GM21526 (cell line): ENCODE measurements around the gene TCF12.

Source experiments
- ATAC-seq: cut with Tn5 transposase; IDR thresholded peaks from one replicate; pipeline ENCODE4 v1.9.1; 2021; ENCODE audit warnings: moderate library complexity; ENCODE audit not compliant: unreplicated experiment, low FRiP score

Gene TCF12

DNA sequence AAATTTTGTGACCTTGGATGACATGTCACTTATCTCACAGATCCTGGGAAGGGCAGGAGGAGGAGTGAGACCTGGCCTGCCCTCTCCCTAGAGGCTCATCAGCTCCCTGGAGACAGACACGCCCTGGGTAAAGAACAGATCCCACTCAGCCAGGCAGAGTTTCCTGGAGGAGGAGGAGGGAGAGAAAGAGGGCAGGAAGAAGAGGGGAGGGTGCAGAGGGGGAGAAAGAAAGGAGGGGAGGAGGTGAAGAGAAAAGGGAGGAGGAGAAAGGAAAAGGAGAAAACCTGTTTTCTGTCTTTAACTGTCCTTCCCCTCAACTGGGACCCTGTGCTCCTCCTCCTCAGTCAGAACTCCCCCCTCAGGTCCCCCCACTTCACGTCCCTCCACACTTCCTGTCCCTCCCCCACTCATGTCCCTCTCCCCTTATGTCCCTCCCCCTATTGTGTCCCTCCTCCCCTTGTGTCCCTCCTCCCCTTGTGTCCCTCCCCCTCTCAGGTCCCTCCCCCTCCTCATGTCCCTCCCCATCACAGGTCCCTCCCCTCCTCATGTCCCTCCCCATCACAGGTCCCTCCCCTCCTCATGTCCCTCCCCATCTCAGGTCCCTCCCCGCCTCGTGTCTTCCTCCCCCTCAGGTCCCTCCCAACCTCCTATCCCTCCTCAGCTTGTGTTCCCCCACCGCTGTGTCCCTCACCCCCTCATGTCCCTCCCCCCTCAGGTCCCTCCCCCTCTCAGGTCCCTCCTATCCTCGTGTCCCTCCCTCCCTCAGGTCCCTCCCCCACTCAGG, 405.6 kb downstream of the TCF12 start:
- no peak for ATAC-seq

DNA sequence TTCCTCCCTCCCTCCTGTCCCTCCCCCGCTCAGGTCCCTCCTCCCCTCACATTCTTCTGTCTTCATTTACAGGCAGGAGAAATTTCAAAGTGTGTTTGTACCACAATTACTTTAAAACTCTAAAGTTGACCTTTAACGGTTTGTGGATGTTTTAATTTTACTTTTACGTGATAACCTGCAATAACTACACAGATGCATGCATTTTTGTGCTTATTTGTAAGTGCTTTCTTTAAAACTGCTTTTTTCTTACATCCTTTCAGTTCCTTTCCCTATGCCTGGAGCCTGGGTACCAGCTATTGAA, 406.1 kb downstream of the TCF12 start:
- ATAC-seq = no peak

DNA sequence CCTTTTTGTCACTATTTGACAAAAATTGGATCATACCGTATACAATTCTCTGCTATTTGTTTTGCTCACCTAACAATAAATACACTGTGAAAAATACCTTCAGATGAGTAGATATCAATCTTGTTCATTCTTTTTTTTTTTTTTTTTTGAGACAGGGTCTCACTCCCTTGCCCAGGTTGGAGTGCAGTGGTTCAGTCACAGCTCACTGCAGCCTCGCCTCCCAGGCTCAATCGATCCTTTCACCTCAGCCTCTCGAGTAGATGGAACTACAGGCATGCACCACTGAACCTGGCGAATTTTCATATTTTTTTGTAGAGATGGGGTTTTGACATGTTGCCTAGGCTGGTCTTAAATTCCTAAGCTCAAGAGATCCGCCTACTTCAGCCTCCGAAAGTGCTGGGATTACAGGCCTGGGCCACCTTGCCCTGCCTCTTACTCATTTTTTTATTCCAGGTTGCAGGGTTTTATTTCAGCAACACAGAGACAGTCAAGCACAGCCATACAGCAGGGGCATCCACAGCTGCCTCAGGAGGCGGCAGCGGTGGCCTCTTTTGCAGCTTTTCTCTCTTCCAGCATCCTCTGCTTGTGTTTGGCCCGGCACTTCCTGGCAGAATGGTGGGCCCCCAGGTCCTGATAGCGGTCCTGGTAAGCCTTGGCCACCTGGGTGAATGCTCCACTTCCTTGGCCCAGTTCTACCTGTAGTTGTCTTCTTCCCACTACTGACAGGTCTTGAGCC, 406.7 kb downstream of the TCF12 start:
- no peak for ATAC-seq

DNA sequence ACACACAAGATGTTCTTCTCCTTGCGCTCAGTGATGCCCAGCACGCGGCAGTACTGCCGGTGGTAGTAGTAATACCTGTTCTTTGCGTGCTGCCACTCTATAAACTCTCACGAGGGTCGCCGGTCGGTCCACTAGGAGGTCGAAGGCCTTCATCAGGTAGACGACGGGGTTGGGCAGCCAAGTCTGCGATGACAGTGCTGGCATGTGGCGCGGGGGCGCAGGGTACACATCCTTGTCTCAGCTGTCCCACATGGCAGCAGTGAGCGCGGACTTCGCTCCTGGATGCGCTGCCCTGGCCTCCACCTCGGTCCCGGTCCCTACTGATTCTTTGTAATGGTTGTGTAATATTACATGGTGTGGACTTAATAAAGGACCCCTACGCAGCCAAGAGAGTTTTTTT, 407.8 kb downstream of the TCF12 start:
- ATAC-seq = no peak

DNA sequence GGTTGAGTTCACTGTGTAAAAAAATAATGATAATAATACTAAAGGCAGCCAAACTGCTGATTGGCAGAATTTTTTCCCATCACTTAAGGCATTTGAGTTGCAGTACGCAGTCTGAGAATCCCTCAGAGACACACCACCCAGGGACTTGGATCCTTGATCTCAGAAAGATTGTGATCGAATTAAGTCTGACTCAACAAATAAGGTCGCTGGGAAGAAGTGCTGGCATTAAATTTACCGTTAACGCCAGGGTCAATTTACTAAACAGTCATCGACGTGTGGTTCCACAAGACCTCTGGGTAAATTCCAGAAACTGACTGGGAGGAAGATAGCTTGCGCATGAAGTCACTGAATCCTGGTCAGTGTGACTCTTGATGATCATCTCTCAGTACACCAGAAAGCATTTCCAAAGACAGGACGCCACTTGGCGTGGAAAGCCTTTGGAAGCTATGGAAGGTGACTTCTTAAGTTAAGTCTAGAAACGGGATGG, 409.6 kb downstream of the TCF12 start:
- no peak for ATAC-seq

DNA sequence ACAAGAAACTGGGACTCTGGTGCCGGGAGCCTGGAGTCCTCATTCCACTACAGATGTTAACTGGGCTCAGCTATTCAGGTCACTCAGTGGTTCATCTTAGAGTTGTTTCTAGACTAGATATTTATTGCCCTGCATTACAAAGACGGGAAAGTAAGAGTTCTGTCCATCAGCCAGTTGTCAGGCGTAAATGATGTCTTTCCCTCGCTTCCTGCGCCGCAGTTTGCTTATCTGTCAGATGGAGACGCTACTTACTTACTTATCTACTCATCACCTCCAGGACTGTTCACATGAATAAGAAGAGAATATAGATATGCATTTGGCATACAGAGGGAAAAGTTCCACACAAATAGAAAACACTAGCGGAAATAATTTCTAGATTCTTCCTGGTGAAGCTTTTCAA, 410.0 kb downstream of the TCF12 start:
- no peak for ATAC-seq

DNA sequence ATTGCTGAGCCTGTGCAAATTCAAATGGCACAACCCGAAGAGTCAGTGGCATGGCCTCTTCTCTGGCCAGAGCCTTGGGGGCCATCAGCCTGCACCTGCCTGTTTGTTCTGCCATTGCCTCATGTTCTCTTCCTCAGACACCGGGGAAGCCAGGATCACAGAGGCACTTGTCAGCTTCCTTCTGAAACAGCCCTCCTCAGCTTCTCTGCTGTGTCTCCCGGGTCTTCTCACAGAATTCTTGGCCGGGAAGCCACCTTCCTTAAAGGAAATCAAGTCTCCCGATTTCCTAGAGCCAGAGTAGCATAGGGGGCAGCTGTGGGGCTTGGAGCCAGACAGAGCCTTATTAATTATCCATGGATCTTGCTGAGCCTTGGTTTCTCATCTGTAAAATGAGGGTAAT, 410.5 kb downstream of the TCF12 start:
- no peak for ATAC-seq

DNA sequence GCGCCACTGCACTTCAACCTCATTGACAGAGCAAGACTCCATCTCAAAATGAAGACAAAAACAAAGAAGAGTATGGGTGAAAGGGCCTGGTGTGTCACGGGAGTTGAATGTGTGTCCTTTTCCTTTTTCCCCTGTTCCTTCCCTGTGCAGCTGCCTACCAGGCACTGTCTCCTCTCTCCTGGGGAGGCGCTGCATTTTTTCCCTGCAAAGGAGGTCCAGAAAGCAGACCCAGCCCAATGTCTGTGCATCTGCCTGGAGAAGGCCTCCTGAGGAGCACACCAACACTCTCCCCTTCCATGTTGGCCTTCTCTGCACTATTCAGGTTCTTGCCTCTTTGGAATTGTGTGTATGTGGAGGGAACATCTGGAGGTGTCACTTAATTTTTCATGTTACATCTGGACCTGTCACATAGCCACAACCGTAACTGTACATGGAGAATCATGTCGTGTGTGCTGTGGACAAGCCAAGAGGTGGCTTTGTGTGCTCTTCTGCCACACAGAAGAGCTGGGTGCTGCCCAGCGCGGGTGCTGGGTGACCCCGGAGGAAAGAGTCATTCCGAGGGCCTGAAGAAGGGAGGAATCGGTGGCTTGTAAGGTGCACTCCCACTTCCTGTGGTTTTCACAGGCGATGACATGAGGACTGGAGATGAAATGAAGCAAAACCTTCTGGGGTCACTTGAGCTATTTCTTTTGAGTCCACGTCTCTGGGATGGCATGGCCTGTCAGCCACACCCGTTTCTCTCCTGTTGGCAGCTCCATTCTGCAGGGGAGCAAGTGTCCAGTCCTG, 411.3 kb downstream of the TCF12 start:
- no peak for ATAC-seq

DNA sequence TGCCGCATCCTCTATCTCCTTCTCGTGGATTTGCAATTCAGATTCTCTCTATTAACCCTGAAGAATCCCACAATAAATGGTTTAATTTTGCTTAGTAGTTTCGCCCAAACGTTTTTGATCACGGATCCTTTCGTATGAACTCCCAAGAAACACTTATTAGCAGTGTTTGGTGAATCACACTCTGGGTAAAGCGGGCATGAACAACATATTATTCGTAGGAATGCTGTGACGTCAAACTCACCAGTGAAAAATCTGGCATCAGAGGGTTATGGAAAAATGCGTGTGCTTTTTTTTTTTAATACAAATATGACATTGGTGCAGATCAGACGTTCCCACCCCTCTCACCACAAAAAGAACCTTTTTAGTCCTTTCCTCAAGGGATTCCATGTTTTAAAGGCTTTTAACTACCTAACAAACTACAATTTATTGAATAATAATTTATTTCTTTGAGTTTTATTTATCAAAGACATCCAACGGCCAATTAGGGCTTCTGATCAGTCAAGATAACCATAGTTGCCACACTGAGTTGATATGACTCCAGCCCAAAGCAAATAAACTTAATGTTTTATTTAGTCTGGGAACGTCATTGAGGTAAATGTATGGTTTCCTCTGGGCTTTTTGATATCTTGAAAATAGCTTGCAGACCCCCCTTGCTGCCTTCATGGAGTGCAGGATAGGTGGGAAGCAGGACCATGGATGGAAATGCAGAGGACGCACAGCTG, 412.3 kb downstream of the TCF12 start:
- no peak for ATAC-seq

DNA sequence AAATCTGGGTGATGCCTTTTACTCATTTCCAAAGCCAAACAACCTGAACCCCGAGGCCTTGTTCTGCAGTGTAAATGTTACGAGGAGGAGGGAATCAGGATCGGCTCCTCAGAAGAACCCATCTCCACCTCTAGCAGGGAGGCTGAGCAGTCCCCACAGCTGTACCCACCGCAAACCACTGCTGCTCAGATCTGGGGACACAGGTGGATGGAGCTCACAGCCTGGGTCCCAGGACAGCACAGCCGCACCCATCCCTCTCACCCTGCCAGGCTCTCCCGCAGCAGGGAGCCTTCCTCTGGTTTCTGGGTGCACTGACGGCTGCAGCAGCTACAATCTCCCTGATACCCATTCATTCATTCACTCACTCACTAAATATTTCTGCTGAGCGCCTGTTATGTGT, 413.9 kb downstream of the TCF12 start:
- no peak for ATAC-seq

DNA sequence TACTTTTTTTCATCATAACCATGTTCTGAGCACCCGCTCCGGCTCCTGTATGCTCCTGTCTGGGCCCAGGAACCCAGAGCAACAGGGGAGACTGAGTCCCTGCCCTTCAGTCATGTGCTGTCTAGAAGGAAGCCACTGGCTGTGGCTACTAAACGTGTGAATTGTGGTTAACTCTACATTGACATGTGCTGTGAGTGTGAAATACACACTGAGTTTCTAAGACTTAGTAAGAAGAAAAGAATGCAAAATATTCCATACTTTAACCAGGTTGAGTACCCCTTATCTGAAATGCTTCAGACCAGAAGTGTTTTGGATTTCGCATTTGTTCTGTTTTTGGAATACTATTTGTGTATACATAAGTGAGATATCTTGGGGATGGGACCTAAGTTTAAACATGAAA, 415.0 kb downstream of the TCF12 start:
- no peak for ATAC-seq

DNA sequence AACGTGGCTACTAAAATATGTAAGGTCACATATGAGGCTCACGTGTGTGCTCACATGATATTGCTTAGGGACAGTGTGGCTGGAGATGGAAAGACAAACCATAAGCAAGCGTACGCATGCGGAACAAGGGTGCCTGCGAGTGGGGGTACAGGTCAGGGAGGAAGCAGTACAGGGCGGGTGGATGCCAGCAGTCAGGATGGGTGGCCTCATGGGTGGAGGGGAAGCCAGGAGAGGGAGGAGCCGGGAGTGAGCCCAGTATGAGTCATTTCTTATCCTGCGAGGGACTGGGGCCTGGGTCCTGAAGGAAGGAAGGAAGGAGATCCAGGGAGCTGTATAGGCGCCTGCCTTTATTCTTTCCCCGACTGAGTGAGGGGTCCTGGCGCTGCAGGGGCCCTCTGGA, 415.8 kb downstream of the TCF12 start:
- no peak for ATAC-seq

DNA sequence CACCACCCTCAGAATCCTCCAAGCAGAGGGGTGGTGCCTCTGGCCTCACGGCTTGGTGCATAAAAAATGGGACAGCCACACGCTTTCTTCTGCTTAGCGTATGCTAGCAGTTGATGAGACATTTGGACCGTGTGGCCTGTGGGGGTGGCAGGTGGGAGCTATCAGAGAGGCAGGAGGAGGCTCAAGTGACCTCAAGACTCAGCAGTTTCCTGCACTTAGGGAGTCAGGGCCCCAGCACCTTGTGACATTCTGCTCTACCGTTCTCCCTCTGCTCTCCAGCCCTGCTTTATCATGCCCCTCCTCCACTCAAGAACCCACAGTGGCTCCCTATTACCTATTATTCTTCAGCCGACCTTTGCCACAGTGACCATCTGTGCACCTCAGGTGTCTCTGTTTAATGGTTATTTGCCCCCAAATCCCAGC, 416.9 kb downstream of the TCF12 start:
- no peak for ATAC-seq

DNA sequence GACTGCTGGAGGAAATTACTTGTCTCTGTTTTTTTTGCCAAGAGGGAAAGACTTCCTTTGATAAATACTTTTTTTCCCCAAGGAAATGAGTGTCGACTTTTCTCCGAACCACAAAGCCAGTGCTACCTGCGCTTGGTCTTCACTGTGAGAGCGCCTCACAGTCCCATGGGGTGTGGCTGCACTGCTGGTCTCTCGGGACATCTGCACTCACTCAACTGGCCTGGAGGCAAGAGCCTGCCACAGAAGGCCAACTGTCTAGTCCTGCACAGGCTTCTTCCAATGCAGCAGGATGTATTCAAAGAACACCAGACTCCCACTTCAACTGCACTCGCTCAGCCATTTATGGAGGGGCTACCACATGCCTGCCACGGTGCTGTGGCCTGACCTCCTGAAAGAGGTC, 417.3 kb downstream of the TCF12 start:
- ATAC-seq = no peak

DNA sequence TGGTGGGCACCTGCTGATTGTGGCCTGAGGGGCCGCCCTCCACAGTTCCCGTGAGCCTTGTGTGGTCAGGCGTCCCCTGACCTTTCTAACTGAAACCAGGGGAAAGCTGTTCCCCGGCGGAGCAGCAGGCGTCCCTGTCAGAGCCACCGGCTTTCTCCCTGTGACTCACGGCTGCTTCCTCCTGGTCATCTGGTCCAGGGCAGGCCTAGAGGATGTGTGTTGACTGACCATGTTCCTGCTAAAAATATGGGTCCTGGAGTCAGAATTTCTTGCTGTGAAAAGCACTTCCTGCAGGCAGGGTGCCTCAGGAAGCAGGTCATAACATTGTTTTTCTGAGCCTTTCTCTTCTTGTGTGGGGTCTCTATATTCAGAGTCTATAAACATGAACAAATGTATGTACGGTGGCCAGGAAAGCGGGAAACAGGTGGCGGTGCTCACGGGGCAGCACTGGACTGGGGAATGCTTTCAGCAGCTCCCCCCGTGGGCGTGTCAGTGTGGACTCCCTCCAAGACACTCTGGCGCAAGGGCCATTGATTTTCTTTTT, 419.5 kb downstream of the TCF12 start:
- no peak for ATAC-seq

DNA sequence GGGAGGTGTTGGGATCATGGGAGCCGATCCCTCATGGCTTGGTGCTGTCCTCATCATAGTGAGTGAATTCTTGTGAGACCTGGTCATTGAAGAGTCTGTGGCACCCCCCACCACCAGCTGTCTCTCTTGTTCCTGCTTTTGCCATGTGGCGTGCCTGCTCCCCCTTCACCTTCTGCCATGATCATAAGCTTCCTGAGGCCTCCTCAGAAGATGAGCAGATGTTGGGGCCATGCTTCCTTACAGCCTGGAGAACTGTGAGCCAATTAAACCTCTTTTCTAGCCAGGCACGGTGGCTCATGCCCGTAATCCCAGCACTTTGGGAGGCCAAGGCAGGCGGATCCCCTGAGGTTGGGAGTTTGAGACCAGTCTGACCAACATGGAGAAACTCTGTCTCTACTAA, 420.9 kb downstream of the TCF12 start:
- ATAC-seq = no peak
